ENCODE results near the gene MRPL54. TPM values are rescaled to one million over a fixed set of nuclear protein-coding genes. Genes with fewer than 3 reads are reported as not detected.
A peak's percentile ranks its signal among the peaks of the same experiment; 100 is the strongest.

MRPL54 gene
- total RNA-seq, 2 experiments from 2014 or later = 78.4 to 81.3 TPM

- H3K27ac Mint-ChIP-seq = peak overlapping the region; percentile 87
- no peaks in the 10 kb centered on the region for H3K9me3 Mint-ChIP-seq
- H3K27me3 Mint-ChIP-seq = no peaks in the 10 kb centered on the region
- peak; percentile 38 for DNase-seq
- peaks cover 29% of the 10 kb centered on the region for H3K4me1 Mint-ChIP-seq
- ChIA-PET CTCF (interaction anchor here (2.1 kb wide), 1 partner anchor 55 kb away, joined by 5 read pairs; no protein-coding TSS in a partner anchor), POLR2A (no interaction called here)
- peaks cover 23% of the 10 kb centered on the region for H3K36me3 Mint-ChIP-seq (ENCODE audit: low read depth)
- peak overlapping the region; percentile 55 for H3K4me3 Mint-ChIP-seq
Measured at GRCh38 chr19:3766520-3766919, 4.0 kb downstream of the MRPL54 start.

GRCh38 chr19:3767050-3767449 is 4.6 kb downstream of the MRPL54 start:
- H3K4me3 Mint-ChIP-seq = no peak overlapping the region
- ChIA-PET CTCF (interaction anchor here (2.1 kb wide), 1 partner anchor 55 kb away, joined by 5 read pairs; no protein-coding TSS in a partner anchor), POLR2A (no interaction called here)
- no peaks in the 10 kb centered on the region for H3K27me3 Mint-ChIP-seq
- no peaks in the 10 kb centered on the region for H3K9me3 Mint-ChIP-seq
- H3K27ac Mint-ChIP-seq = peak overlapping the region; percentile 87
- H3K36me3 Mint-ChIP-seq (ENCODE audit: low read depth) = peaks cover 23% of the 10 kb centered on the region
- H3K4me1 Mint-ChIP-seq = peaks cover 24% of the 10 kb centered on the region
- no peak for DNase-seq

- ChIA-PET POLR2A (no interaction called here), CTCF (no interaction called here)
- H3K4me3 Mint-ChIP-seq = no peak overlapping the region
- DNase-seq = no peak
- no peaks in the 10 kb centered on the region for H3K27me3 Mint-ChIP-seq
- no peak overlapping the region for H3K27ac Mint-ChIP-seq
- H3K36me3 Mint-ChIP-seq (ENCODE audit: low read depth) = peaks cover 18% of the 10 kb centered on the region
- H3K4me1 Mint-ChIP-seq = peaks cover 19% of the 10 kb centered on the region
- no peaks in the 10 kb centered on the region for H3K9me3 Mint-ChIP-seq
Measured at GRCh38 chr19:3768015-3768747, 5.7 kb downstream of the MRPL54 start.

- POLR2A ChIA-PET = no interaction called here
- Mint-ChIP-seq H3K27me3 (no peaks in the 10 kb centered on the region), H3K9me3 (no peaks in the 10 kb centered on the region), H3K4me3 (no peak overlapping the region), H3K36me3 (ENCODE audit: low read depth) (peaks cover 16% of the 10 kb centered on the region), H3K27ac (peak overlapping the region; percentile 74), H3K4me1 (peaks cover 17% of the 10 kb centered on the region)
- DNase-seq = no peak
- CTCF ChIA-PET = no interaction called here
Measured at GRCh38 chr19:3768748-3769099, 6.2 kb downstream of the MRPL54 start.

- Mint-ChIP-seq H3K4me3 (no peak overlapping the region), H3K9me3 (no peaks in the 10 kb centered on the region), H3K27me3 (no peaks in the 10 kb centered on the region), H3K36me3 (ENCODE audit: low read depth) (peaks cover 16% of the 10 kb centered on the region), H3K4me1 (peaks cover 17% of the 10 kb centered on the region), H3K27ac (no peak overlapping the region)
- ChIA-PET CTCF (interaction anchor here (0.7 to 1.1 kb wide), 2 partner anchors 11 to 15 kb away, joined by 3 read pairs; no protein-coding TSS in a partner anchor), POLR2A (no interaction called here)
- DNase-seq = no peak
Measured at GRCh38 chr19:3769494-3769893, 7.0 kb downstream of the MRPL54 start.

- no peaks in the 10 kb centered on the region for H3K27me3 Mint-ChIP-seq
- CTCF ChIA-PET = interaction anchor here (0.7 to 1.1 kb wide), 2 partner anchors 11 to 14 kb away, joined by 3 read pairs; no protein-coding TSS in a partner anchor
- peaks cover 17% of the 10 kb centered on the region for H3K4me1 Mint-ChIP-seq
Measured at GRCh38 chr19:3770136-3770999, 7.9 kb downstream of the MRPL54 start.

GRCh38 chr19:3771000-3771905 is 8.8 kb downstream of the MRPL54 start:
- no peak overlapping the region for H3K27ac Mint-ChIP-seq
- peaks cover 15% of the 10 kb centered on the region for H3K4me1 Mint-ChIP-seq
- H3K36me3 Mint-ChIP-seq (ENCODE audit: low read depth) = peaks cover 13% of the 10 kb centered on the region
- ChIA-PET POLR2A (no interaction called here), CTCF (interaction anchor here (1.3 kb wide), 1 partner anchor 9 kb away, joined by 3 read pairs; the partner anchor contains the start of gene MRPL54)
- no peaks in the 10 kb centered on the region for H3K27me3 Mint-ChIP-seq
- no peaks in the 10 kb centered on the region for H3K9me3 Mint-ChIP-seq
- no peak for DNase-seq
- no peak overlapping the region for H3K4me3 Mint-ChIP-seq

More at GRCh38 chr19:3770136-3770999, 7.9 kb downstream of the MRPL54 start:
- POLR2A ChIA-PET = no interaction called here
- Mint-ChIP-seq H3K27ac (no peak overlapping the region), H3K4me3 (no peak overlapping the region), H3K36me3 (ENCODE audit: low read depth) (peaks cover 16% of the 10 kb centered on the region), H3K9me3 (no peaks in the 10 kb centered on the region)
- DNase-seq = no peak

- no peaks in the 10 kb centered on the region for H3K9me3 Mint-ChIP-seq
- POLR2A ChIA-PET = no interaction called here
- H3K27ac Mint-ChIP-seq = no peak within 1 kb of the TSS
- H3K4me1 Mint-ChIP-seq = peaks cover 8% of the 10 kb centered on the region
- DNase-seq = no peak
- H3K36me3 Mint-ChIP-seq (ENCODE audit: low read depth) = peaks cover 7% of the 10 kb centered on the region
- CTCF ChIA-PET = interaction anchor here (0.7 to 1.3 kb wide), 2 partner anchors 10 to 212 kb away, joined by 3 read pairs; partner anchors contain the start of gene MRPL54
- no peak within 1 kb of the TSS for H3K4me3 Mint-ChIP-seq
- H3K27me3 Mint-ChIP-seq = no peaks in the 10 kb centered on the region
Measured at GRCh38 chr19:3771906-3772455, 9.5 kb downstream of the MRPL54 start, which contains the start of gene RAX2. Gene RAX2, minus strand, starts transcription at chr19:3772228. Its CDS starts 486 bp downstream, at chr19:3771742.

- H3K27me3 Mint-ChIP-seq = no peaks in the 10 kb centered on the region
- POLR2A ChIA-PET = no interaction called here
- DNase-seq = no peak
- H3K4me1 Mint-ChIP-seq = peaks cover 4% of the 10 kb centered on the region
- peaks cover 2% of the 10 kb centered on the region for H3K36me3 Mint-ChIP-seq (ENCODE audit: low read depth)
- CTCF ChIA-PET = interaction anchor here (1.1 kb wide), 1 partner anchor 11 kb away, joined by 3 read pairs; the partner anchor contains the start of gene MRPL54
- H3K27ac Mint-ChIP-seq = no peak overlapping the region
- no peaks in the 10 kb centered on the region for H3K9me3 Mint-ChIP-seq
- no peak overlapping the region for H3K4me3 Mint-ChIP-seq
Measured at GRCh38 chr19:3773814-3774515, 11.5 kb downstream of the MRPL54 start.

- no peak for DNase-seq
- Mint-ChIP-seq H3K4me3 (no peak overlapping the region), H3K27ac (no peak overlapping the region), H3K27me3 (no peaks in the 10 kb centered on the region), H3K36me3 (ENCODE audit: low read depth) (no peaks in the 10 kb centered on the region), H3K4me1 (peaks cover 4% of the 10 kb centered on the region), H3K9me3 (no peaks in the 10 kb centered on the region)
- ChIA-PET POLR2A (no interaction called here), CTCF (interaction anchor here (1.0 to 1.1 kb wide), 2 partner anchors 12 to 47 kb away, joined by 3 read pairs; partner anchors contain the start of gene MRPL54)
Measured at GRCh38 chr19:3774621-3775373, 12.3 kb downstream of the MRPL54 start.

- no peak overlapping the region for H3K27ac Mint-ChIP-seq
- H3K4me1 Mint-ChIP-seq = peaks cover 4% of the 10 kb centered on the region
- H3K9me3 Mint-ChIP-seq = no peaks in the 10 kb centered on the region
- ChIA-PET CTCF (interaction anchor here (1.0 kb wide), 1 partner anchor 47 kb away, joined by 3 read pairs; no protein-coding TSS in a partner anchor), POLR2A (no interaction called here)
- no peaks in the 10 kb centered on the region for H3K36me3 Mint-ChIP-seq (ENCODE audit: low read depth)
- no peak for DNase-seq
- no peaks in the 10 kb centered on the region for H3K27me3 Mint-ChIP-seq
- no peak overlapping the region for H3K4me3 Mint-ChIP-seq
Measured at GRCh38 chr19:3775374-3775711, 12.9 kb downstream of the MRPL54 start.
